ENCODE results near the gene LAMA2.

The LAMA2 gene

DNA sequence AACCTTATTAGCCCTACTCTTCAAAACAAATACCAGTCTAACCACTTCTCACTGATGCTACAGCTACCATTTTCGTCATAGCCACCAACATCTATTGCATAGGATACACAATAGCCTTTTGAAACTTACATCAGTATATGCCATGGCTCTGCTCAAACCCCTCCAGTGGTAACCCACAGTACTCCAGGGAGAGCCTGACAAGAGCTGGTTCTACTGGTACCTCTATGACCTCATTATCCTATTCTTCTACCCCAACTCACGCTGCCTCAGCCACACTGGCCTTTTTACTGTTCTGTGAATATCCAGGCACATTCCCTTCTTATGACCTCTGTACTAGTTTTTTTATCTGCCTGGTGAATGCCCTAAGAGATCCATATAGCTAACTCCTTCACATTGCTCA is 669.5 kb downstream of the LAMA2 start:
- TF ChIP-seq, protein P1, sequence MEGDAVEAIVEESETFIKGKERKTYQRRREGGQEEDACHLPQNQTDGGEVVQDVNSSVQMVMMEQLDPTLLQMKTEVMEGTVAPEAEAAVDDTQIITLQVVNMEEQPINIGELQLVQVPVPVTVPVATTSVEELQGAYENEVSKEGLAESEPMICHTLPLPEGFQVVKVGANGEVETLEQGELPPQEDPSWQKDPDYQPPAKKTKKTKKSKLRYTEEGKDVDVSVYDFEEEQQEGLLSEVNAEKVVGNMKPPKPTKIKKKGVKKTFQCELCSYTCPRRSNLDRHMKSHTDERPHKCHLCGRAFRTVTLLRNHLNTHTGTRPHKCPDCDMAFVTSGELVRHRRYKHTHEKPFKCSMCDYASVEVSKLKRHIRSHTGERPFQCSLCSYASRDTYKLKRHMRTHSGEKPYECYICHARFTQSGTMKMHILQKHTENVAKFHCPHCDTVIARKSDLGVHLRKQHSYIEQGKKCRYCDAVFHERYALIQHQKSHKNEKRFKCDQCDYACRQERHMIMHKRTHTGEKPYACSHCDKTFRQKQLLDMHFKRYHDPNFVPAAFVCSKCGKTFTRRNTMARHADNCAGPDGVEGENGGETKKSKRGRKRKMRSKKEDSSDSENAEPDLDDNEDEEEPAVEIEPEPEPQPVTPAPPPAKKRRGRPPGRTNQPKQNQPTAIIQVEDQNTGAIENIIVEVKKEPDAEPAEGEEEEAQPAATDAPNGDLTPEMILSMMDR (IDR thresholded peaks at IDR 0.05): no peak
- H3K27ac ChIP-seq: no peak overlapping the region
- H3K36me3 ChIP-seq: no peaks in the 10 kb centered on the region
- H3K4me1 ChIP-seq (ENCODE audit: control insufficient read depth in 1 of 2, insufficient read depth in 1 of 2, low read depth in 1 of 2, low read length in 1 of 2): no peaks in the 10 kb centered on the region
- no peak overlapping the region for H3K4me3 ChIP-seq (ENCODE audit: low read depth in 1 of 2, low read length in 1 of 2)
- no peaks in the 10 kb centered on the region for H3K9me3 ChIP-seq
- H3K27me3 ChIP-seq: no peaks in the 10 kb centered on the region

DNA sequence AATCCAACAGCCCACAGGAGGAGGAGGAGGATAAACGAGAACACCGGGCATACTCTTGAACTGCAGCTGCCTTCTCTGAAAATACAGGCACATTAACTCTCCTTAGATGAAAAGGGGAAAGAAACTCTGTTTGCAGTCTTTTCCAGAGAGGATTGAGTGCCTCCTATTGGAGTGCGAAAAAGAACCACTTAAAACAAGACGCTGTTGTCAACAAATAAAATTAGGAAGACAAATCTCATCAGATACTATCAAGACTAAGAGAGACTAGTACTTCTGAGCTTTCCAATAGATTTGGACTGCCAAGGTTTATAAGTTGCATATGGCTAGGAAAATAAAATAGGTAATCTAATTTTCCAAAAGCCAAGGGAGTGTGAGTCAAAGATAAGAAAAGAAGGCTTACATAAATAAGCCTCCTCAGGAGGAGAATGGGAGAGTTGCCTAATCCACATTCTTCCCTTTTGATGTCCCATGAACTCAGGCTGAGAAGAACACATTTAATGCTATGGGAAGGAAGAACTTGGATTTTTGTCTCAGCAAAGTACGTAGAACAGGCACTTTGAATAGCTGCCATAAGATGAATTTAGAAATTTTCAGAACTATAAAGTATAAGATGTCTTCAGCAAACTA is 672.4 kb downstream of the LAMA2 start:
- H3K27ac ChIP-seq: no peak overlapping the region
- H3K36me3 ChIP-seq: no peaks in the 10 kb centered on the region
- no peaks in the 10 kb centered on the region for H3K9me3 ChIP-seq
- no peak overlapping the region for H3K4me3 ChIP-seq (ENCODE audit: low read depth in 1 of 2, low read length in 1 of 2)
- TF ChIP-seq, protein P1 (IDR thresholded peaks at IDR 0.05): no peak
- no peaks in the 10 kb centered on the region for H3K4me1 ChIP-seq (ENCODE audit: control insufficient read depth in 1 of 2, insufficient read depth in 1 of 2, low read depth in 1 of 2, low read length in 1 of 2)
- H3K27me3 ChIP-seq: no peaks in the 10 kb centered on the region

DNA sequence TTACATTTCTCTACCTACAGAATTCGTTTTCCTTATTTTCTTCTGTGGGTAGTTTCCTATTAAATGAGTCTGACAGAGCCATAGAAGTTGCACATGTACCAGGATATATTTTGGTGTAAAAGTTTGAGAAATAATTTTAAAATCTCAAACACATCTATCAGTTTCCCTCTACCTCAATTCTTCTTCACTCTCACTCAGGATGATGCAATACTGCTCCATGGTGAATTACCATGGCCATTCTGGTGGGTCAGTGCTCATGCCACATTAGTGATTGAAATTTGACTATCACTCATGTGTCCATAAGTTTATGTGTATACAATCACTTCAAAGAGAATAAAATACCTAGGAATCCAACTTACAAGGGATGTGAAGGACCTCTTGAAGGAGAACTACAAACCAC is 675.3 kb downstream of the LAMA2 start:
- no peaks in the 10 kb centered on the region for H3K9me3 ChIP-seq
- no peak overlapping the region for H3K27ac ChIP-seq
- TF ChIP-seq, protein P1 (IDR thresholded peaks at IDR 0.05): no peak
- H3K4me1 ChIP-seq (ENCODE audit: control insufficient read depth in 1 of 2, insufficient read depth in 1 of 2, low read depth in 1 of 2, low read length in 1 of 2): no peaks in the 10 kb centered on the region
- no peaks in the 10 kb centered on the region for H3K36me3 ChIP-seq
- H3K4me3 ChIP-seq (ENCODE audit: low read depth in 1 of 2, low read length in 1 of 2): no peak overlapping the region
- peaks cover 18% of the 10 kb centered on the region for H3K27me3 ChIP-seq

DNA sequence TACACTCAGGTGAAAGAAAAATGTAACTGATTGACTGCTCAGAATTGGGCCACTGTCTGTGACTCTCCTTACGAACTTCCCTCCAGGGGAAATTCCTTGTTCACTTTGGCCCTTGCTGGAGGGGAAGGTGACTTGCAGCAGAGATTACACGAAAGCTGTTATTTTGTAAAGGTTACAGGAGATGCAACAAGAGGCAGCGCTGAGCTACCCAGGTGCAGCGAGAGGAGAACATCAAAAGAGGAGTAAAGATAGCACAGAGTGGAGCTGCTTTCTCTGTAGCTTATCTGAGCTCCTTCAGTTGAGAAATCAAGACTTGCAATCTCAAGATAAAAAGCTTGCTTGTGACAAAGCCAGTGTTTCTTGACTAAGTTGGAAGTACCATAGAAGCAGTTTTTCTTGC is 682.4 kb downstream of the LAMA2 start:
- no peak overlapping the region for H3K4me3 ChIP-seq (ENCODE audit: low read depth in 1 of 2, low read length in 1 of 2)
- TF ChIP-seq, protein P1 (IDR thresholded peaks at IDR 0.05): no peak
- no peaks in the 10 kb centered on the region for H3K4me1 ChIP-seq (ENCODE audit: control insufficient read depth in 1 of 2, insufficient read depth in 1 of 2, low read depth in 1 of 2, low read length in 1 of 2)
- H3K27ac ChIP-seq: no peak overlapping the region
- H3K9me3 ChIP-seq: no peaks in the 10 kb centered on the region
- H3K36me3 ChIP-seq: no peaks in the 10 kb centered on the region
- H3K27me3 ChIP-seq: peaks cover 18% of the 10 kb centered on the region

DNA sequence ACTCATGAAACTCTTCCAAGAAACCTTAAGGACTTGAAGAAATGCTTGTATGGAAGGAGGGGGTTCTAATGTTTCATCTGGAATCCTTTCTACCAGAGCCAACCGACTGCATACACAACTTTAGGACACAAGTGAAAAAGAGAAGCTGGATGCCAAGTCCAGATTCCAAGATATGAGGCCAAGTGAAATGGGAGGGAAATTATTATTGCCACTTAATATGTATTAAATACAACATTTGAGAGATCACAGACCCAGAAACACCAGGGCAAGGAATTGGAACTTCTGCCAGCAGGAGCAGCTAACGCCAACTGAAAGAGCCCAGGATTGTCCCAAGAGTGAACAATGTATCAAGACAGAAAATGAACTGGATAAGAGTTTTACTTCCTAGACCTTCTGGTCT is 682.9 kb downstream of the LAMA2 start:
- peaks cover 13% of the 10 kb centered on the region for H3K27me3 ChIP-seq
- H3K36me3 ChIP-seq: no peaks in the 10 kb centered on the region
- TF ChIP-seq, protein P1 (IDR thresholded peaks at IDR 0.05): no peak
- no peaks in the 10 kb centered on the region for H3K9me3 ChIP-seq
- no peak overlapping the region for H3K4me3 ChIP-seq (ENCODE audit: low read depth in 1 of 2, low read length in 1 of 2)
- H3K27ac ChIP-seq: no peak overlapping the region
- H3K4me1 ChIP-seq (ENCODE audit: control insufficient read depth in 1 of 2, insufficient read depth in 1 of 2, low read depth in 1 of 2, low read length in 1 of 2): no peaks in the 10 kb centered on the region

Data from neutrophil (primary cell).